GM18858 (cell line): Measurements from ENCODE around the gene STRBP.

Source experiments
- ATAC-seq: cut with Tn5 transposase; IDR thresholded peaks from one replicate; pipeline ENCODE4 v1.9.1; 2021; ENCODE audit not compliant: unreplicated experiment

The STRBP gene

DNA sequence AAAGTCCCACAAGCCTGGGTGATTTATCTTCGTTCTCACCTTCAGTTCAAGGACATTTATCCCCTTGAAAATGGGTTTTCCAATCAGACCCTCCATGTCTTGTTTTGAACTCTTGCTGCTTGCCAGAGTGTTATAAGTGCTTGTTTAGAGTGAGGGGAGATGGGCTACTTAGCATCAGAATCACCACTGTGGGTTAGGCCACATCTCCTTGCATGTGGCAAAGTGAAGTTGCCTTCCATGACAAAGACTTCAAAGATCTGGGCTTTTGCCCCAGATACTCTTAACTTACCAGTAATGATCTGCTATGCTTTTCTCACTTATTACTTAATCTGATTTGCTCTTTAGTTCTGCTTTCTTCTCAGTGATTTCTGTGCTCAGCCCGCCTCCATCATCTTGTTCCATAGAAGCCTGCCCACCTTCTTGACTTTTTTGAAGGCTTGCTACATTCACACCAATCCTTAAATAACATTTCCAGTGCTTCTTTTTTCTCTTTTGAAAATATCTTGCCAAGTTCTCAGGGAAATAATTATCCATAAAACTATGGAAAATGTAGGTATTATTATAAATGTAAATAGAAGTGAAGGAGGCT is 195.9 kb downstream of the STRBP start:
- ATAC-seq: no peak
